ENCODE data around the gene POPDC3. TPM values are rescaled to one million over a fixed set of nuclear protein-coding genes. Genes with fewer than 3 reads are reported as not detected.

The POPDC3 gene
- total RNA-seq, 2 donors from 2014 or later = 6.4 to 8.0 TPM

- 100% methylated on average over 1 of the region's 1 CpG for WGBS, 2 experiments (ENCODE audit: insufficient coverage in 1 of 2, insufficient read length in 1 of 2)
- no peak overlapping the region for H3K27ac ChIP-seq (ENCODE audit: low read depth, low read length)
Measured at GRCh38 chr6:105204331-105204730, 24.5 kb upstream of the POPDC3 start.

GRCh38 chr6:105202486-105202885 lies 22.7 kb upstream of the POPDC3 start:
- Histone ChIP-seq H3K9me3 (ENCODE audit: control insufficient read depth, low read length) (peaks cover 3% of the 10 kb centered on the region), H3K27ac (ENCODE audit: low read depth, low read length) (no peak overlapping the region), H3K36me3 (ENCODE audit: control insufficient read depth, insufficient read depth, low read length) (no peaks in the 10 kb centered on the region), H3K4me1 (ENCODE audit: control insufficient read depth, insufficient read depth, low read length) (no peaks in the 10 kb centered on the region), H3K9ac (ENCODE audit: extremely low read depth, low read length, poor library complexity, severe bottlenecking) (no peak overlapping the region), H3K27me3 (ENCODE audit: control insufficient read depth, insufficient read depth, low read length, poor library complexity, severe bottlenecking) (peaks cover 10% of the 10 kb centered on the region), H3K4me3 (ENCODE audit: low read length) (no peak overlapping the region)
- H3K4me1 Mint-ChIP-seq = peaks cover 6% of the 10 kb centered on the region
- no peak for TF ChIP-seq CTCF (conservative IDR thresholded peaks at IDR 0.05)
- H3K36me3 Mint-ChIP-seq (ENCODE audit: low read depth) = no peaks in the 10 kb centered on the region
- no peak overlapping the region for H3K27ac Mint-ChIP-seq
- no peak for DNase-seq
- 75 to 89% methylated on average over 2 to 4 of the region's 4 CpGs for WGBS, 2 experiments (ENCODE audit: insufficient coverage in 1 of 2, insufficient read length in 1 of 2)
- no peak overlapping the region for H3K4me3 Mint-ChIP-seq
- peaks cover 4% of the 10 kb centered on the region for H3K9me3 Mint-ChIP-seq
- no peaks in the 10 kb centered on the region for H3K27me3 Mint-ChIP-seq (ENCODE audit: insufficient read depth)

More at GRCh38 chr6:105204331-105204730, 24.5 kb upstream of the POPDC3 start:
- Histone ChIP-seq H3K36me3 (ENCODE audit: control insufficient read depth, insufficient read depth, low read length) (no peaks in the 10 kb centered on the region), H3K4me3 (ENCODE audit: low read length) (no peak overlapping the region), H3K9me3 (ENCODE audit: control insufficient read depth, low read length) (no peaks in the 10 kb centered on the region), H3K27me3 (ENCODE audit: control insufficient read depth, insufficient read depth, low read length, poor library complexity, severe bottlenecking) (peaks cover 10% of the 10 kb centered on the region), H3K9ac (ENCODE audit: extremely low read depth, low read length, poor library complexity, severe bottlenecking) (no peak overlapping the region), H3K4me1 (ENCODE audit: control insufficient read depth, insufficient read depth, low read length) (no peaks in the 10 kb centered on the region)
- no peak for TF ChIP-seq CTCF (conservative IDR thresholded peaks at IDR 0.05)
- Mint-ChIP-seq H3K4me3 (no peak overlapping the region), H3K4me1 (peaks cover 6% of the 10 kb centered on the region), H3K27me3 (ENCODE audit: insufficient read depth) (no peaks in the 10 kb centered on the region), H3K9me3 (no peaks in the 10 kb centered on the region), H3K27ac (no peak overlapping the region), H3K36me3 (ENCODE audit: low read depth) (no peaks in the 10 kb centered on the region)
- DNase-seq = no peak

GRCh38 chr6:105200133-105200730 lies 20.4 kb upstream of the POPDC3 start:
- Mint-ChIP-seq H3K9me3 (peaks cover 10% of the 10 kb centered on the region), H3K27ac (no peak overlapping the region), H3K36me3 (ENCODE audit: low read depth) (no peaks in the 10 kb centered on the region), H3K4me1 (peaks cover 6% of the 10 kb centered on the region), H3K4me3 (no peak overlapping the region), H3K27me3 (ENCODE audit: insufficient read depth) (no peaks in the 10 kb centered on the region)
- no peak for TF ChIP-seq CTCF (conservative IDR thresholded peaks at IDR 0.05)
- H3K36me3 ChIP-seq (ENCODE audit: control insufficient read depth, insufficient read depth, low read length) = no peaks in the 10 kb centered on the region
- H3K4me3 ChIP-seq (ENCODE audit: low read length) = no peak overlapping the region
- no peak overlapping the region for H3K9ac ChIP-seq (ENCODE audit: extremely low read depth, low read length, poor library complexity, severe bottlenecking)
- WGBS, 2 experiments (ENCODE audit: insufficient coverage in 1 of 2, insufficient read length in 1 of 2) = 89 to 100% methylated on average over 4 to 6 of the region's 6 CpGs
- no peak overlapping the region for H3K27ac ChIP-seq (ENCODE audit: low read depth, low read length)
- H3K9me3 ChIP-seq (ENCODE audit: control insufficient read depth, low read length) = peaks cover 7% of the 10 kb centered on the region
- H3K4me1 ChIP-seq (ENCODE audit: control insufficient read depth, insufficient read depth, low read length) = no peaks in the 10 kb centered on the region
- DNase-seq = no peak
- no peaks in the 10 kb centered on the region for H3K27me3 ChIP-seq (ENCODE audit: control insufficient read depth, insufficient read depth, low read length, poor library complexity, severe bottlenecking)

All from endodermal cell (in vitro differentiated cells).